WTC11 (cell line): Measurements from ENCODE around the gene ZNF433. TPM values are rescaled to one million over a fixed set of nuclear protein-coding genes. Genes with fewer than 3 reads are reported as not detected.

ENCODE experiments used
- ATAC-seq: fragments of 200-7000 bp; cut with Tn5 transposase; 2 replicates; pipeline ENCODE4 v1.10.0; 2021; ENCODE audit warnings: mild to moderate bottlenecking, moderate library complexity
- CTCF ChIA-PET: fragments of 300-600 bp; sonication (Branson Sonifier 250); formaldehyde crosslinking; loops from one replicate; lab custom pipeline; 2021; ENCODE audit warnings: antibody characterized with exemption; lab: Charles Lee
- POLR2A ChIA-PET: fragments of 350-600 bp; sonication (Branson Sonifier 250); formaldehyde crosslinking; loops from one replicate; lab custom pipeline; 2021; ENCODE audit warnings: antibody characterized with exemption; lab: Charles Lee
- DNase-seq: peaks from one replicate; pipeline ENCODE4 v3.0.0; 2021; ENCODE audit warnings: low spot score
- H3K27ac Mint-ChIP-seq: 2 replicates; pipeline ENCODE4 v1.8.0; 2021; ENCODE audit warnings: mixed read lengths
- H3K27me3 Mint-ChIP-seq: 2 replicates; pipeline ENCODE4 v1.8.0; 2021; ENCODE audit warnings: low read depth, mild to moderate bottlenecking, moderate library complexity, mixed read lengths
- H3K36me3 Mint-ChIP-seq: 2 replicates; pipeline ENCODE4 v1.8.0; 2021; ENCODE audit warnings: mixed read lengths
- H3K4me1 Mint-ChIP-seq: 2 replicates; pipeline ENCODE4 v1.8.0; 2022; ENCODE audit warnings: mixed read lengths
- H3K4me3 Mint-ChIP-seq: 2 replicates; pipeline ENCODE4 v1.8.0; 2021; ENCODE audit warnings: mild to moderate bottlenecking, moderate library complexity, mixed read lengths
- H3K9me3 Mint-ChIP-seq: 2 replicates; pipeline ENCODE4 v1.8.0; 2021; ENCODE audit warnings: mixed read lengths
- ESRRA ChIP-seq: sonication (generic); formaldehyde crosslinking; IDR thresholded peaks from 2 replicates; pipeline ENCODE4 v1.8.1; 2022; ENCODE audit warnings: mild to moderate bottlenecking, missing genetic modification reagents, borderline replicate concordance
- ETV6 ChIP-seq: sonication (generic); formaldehyde crosslinking; IDR thresholded peaks from 2 replicates; pipeline ENCODE4 v1.8.1; 2022; ENCODE audit warnings: mild to moderate bottlenecking, missing genetic modification reagents
- FOXK1 ChIP-seq: sonication (generic); formaldehyde crosslinking; IDR thresholded peaks from 2 replicates; pipeline ENCODE4 v1.8.0; 2022; ENCODE audit warnings: mild to moderate bottlenecking, moderate library complexity, missing genetic modification reagents
- FOXP4 ChIP-seq: sonication (generic); formaldehyde crosslinking; IDR thresholded peaks from 2 replicates; pipeline ENCODE4 v1.8.0; 2022; ENCODE audit warnings: mild to moderate bottlenecking, missing genetic modification reagents
- HMGXB4 ChIP-seq: sonication (generic); formaldehyde crosslinking; IDR thresholded peaks from 2 replicates; pipeline ENCODE4 v1.8.1; 2023; ENCODE audit warnings: mild to moderate bottlenecking, moderate library complexity, missing genetic modification reagents
- JAZF1 ChIP-seq: fragments of 250-450 bp; sonication (Bioruptor Pico); IDR thresholded peaks from 2 replicates; pipeline ENCODE4 v1.9.0; 2021; ENCODE audit warnings: moderate library complexity, mild to moderate bottlenecking, inconsistent platforms
- JUN ChIP-seq: sonication (generic); formaldehyde crosslinking; IDR thresholded peaks from 2 replicates; pipeline ENCODE4 v1.8.0; 2023; ENCODE audit warnings: mild to moderate bottlenecking, missing genetic modification reagents
- KAT7 ChIP-seq: sonication (generic); formaldehyde crosslinking; IDR thresholded peaks from 2 replicates; pipeline ENCODE4 v1.8.1; 2023; ENCODE audit warnings: missing genetic modification reagents, mild to moderate bottlenecking, borderline replicate concordance
- MAX ChIP-seq: sonication (generic); formaldehyde crosslinking; IDR thresholded peaks from 2 replicates; pipeline ENCODE4 v1.8.0; 2022; ENCODE audit warnings: mild to moderate bottlenecking, missing genetic modification reagents
- NFYB ChIP-seq: sonication (generic); formaldehyde crosslinking; conservative IDR thresholded peaks from 2 replicates; pipeline ENCODE4 v1.8.0; 2022; ENCODE audit warnings: low read depth, missing genetic modification reagents
- NR3C1 ChIP-seq: sonication (generic); formaldehyde crosslinking; conservative IDR thresholded peaks from 2 replicates; pipeline ENCODE4 v1.8.1; 2023; ENCODE audit warnings: low read depth, mild to moderate bottlenecking, missing genetic modification reagents
- STAT6 ChIP-seq: sonication (generic); formaldehyde crosslinking; conservative IDR thresholded peaks from 2 replicates; pipeline ENCODE4 v1.8.1; 2023; ENCODE audit warnings: mild to moderate bottlenecking, low read depth, missing genetic modification reagents, moderate library complexity
- USF1 ChIP-seq: sonication (generic); formaldehyde crosslinking; IDR thresholded peaks from 2 replicates; pipeline ENCODE4 v1.8.0; 2022; ENCODE audit warnings: mild to moderate bottlenecking, missing genetic modification reagents
- ZBTB43 ChIP-seq: sonication (generic); formaldehyde crosslinking; IDR thresholded peaks from 2 replicates; pipeline ENCODE4 v1.8.1; 2023; ENCODE audit warnings: mild to moderate bottlenecking, missing genetic modification reagents
- total RNA-seq: library from RNA; stranded (reverse); gene quantifications from 3 replicates; pipeline ENCODE4 v1.2.3, GENCODE V29; 2021

ZNF433 gene
- total RNA-seq, 1 experiment from 2014 or later = 2.9 TPM

GRCh38 chr19:11970174-11970573 lies 65.3 kb downstream of the ZNF433 start (continued):
- TF ChIP-seq ZBTB43 (CRISPR knock-in tag) = no peak
- TF ChIP-seq JAZF1 (CRISPR knock-in tag) = no peak
- TF ChIP-seq KAT7 (CRISPR knock-in tag) = no peak
- TF ChIP-seq JUN (CRISPR knock-in tag) = no peak
- no peak for TF ChIP-seq HMGXB4 (CRISPR knock-in tag)
- TF ChIP-seq, all 79 proteins: peak for 0

- no peaks in the 10 kb centered on the region for H3K9me3 Mint-ChIP-seq
- CTCF ChIA-PET = interaction anchor here (0.8 to 4.1 kb wide), 18 partner anchors 18 to 198 kb away, joined by 3 to 100 read pairs (median 10); partner anchors contain the start of genes ZNF136, ZNF20, ZNF433 and ZNF491
- TF ChIP-seq USF1 = no peak
- TF ChIP-seq NR3C1 (CRISPR knock-in tag) = no peak
- no peak for TF ChIP-seq KAT7 (CRISPR knock-in tag)
- no peak for TF ChIP-seq ESRRA (CRISPR knock-in tag)
- TF ChIP-seq STAT6 (CRISPR knock-in tag) = no peak
- TF ChIP-seq MAX = peak; percentile 35
- TF ChIP-seq ETV6 (CRISPR knock-in tag) = 0 out of 2 replicates have a peak, but pooled peaks have one; percentile 16
- peak; percentile 78; the same call in 1 of the 2 replicates for TF ChIP-seq FOXP4
- TF ChIP-seq FOXK1 (CRISPR knock-in tag) = peak; percentile 50; the same call in 1 of the 2 replicates
- TF ChIP-seq NFYB = peak; percentile 75
- TF ChIP-seq, all 79 proteins: peak for 5
- POLR2A ChIA-PET = interaction anchor here (0.6 to 2.5 kb wide), 6 partner anchors 20 to 175 kb away, joined by 3 to 15 read pairs (median 4); partner anchors contain the start of genes ZNF20, ZNF700, ZNF844 and ZNF878
- H3K4me3 Mint-ChIP-seq = peak within 1 kb of the TSS; percentile 82
- H3K4me1 Mint-ChIP-seq = peaks cover 22% of the 10 kb centered on the region
- ATAC-seq = peak; percentile 92
- no peaks in the 10 kb centered on the region for H3K36me3 Mint-ChIP-seq
- DNase-seq = peak; percentile 99
- H3K27ac Mint-ChIP-seq = peak within 1 kb of the TSS; percentile 96
- H3K27me3 Mint-ChIP-seq = peaks cover 20% of the 10 kb centered on the region
Observed at GRCh38 chr19:11964858-11965645, 70.4 kb downstream of the ZNF433 start, which contains the start of gene ZNF763. Gene ZNF763 (plus strand): TSS chr19:11965040. CDS start chr19:11965209, 169 bp downstream.

Other genes starting within 250 kb of the ZNF433 start
- gene ZNF491, start 237.2 kb downstream of the ZNF433 start, total RNA-seq = 1.1 to 2.1 TPM (median 1.3 TPM) in 3 replicates
- gene ZNF440, start 221.4 kb downstream of the ZNF433 start, total RNA-seq = 10.9 to 16.4 TPM (median 12.7 TPM) in 3 replicates
- 5.7 to 8.5 TPM (median 7.2 TPM) in 3 replicates for gene ZNF439, start 187.0 kb downstream of the ZNF433 start, total RNA-seq
- 24.5 to 28.7 TPM (median 24.6 TPM) in 3 replicates for gene ZNF69, start 147.9 kb downstream of the ZNF433 start, total RNA-seq
- 9.1 to 11.4 TPM (median 10.7 TPM) in 3 replicates for gene ZNF700, start 110.6 kb downstream of the ZNF433 start, total RNA-seq
- 2.4 to 3.1 TPM (median 2.9 TPM) in 3 replicates for gene ZNF763, start 70.6 kb downstream of the ZNF433 start, total RNA-seq
- 10.1 to 12.5 TPM (median 10.7 TPM) in 3 replicates for gene ZNF878, start 17.3 kb upstream of the ZNF433 start, total RNA-seq
- gene ZNF844, start 29.1 kb upstream of the ZNF433 start, total RNA-seq = 9.1 to 10.5 TPM (median 9.4 TPM) in 3 replicates
- 5.0 to 9.1 TPM (median 7.8 TPM) in 3 replicates for gene ZNF20, start 104.7 kb upstream of the ZNF433 start, total RNA-seq
- gene ZNF625, start 121.1 kb upstream of the ZNF433 start, total RNA-seq = 23.9 to 26.0 TPM (median 24.5 TPM) in 3 replicates
- gene ZNF136, start 127.4 kb upstream of the ZNF433 start, total RNA-seq = 6.2 to 6.7 TPM (median 6.7 TPM) in 3 replicates